Stimulated activated CD4-positive, alpha-beta T cell treated with anti-CD3 and anti-CD28 coated beads, Interleukin-12 subunit alpha, Interleukin-12 subunit beta, amount 100 ng/mL, for 24 hours (primary cell): ENCODE results near the gene MYO1E.
"Not testable (repeated sequence)": the region's sequence is repeated elsewhere in the genome, so short reads cannot be mapped to it uniquely, and the experiment has no call there.

Experiments
- DNase-seq, 2 experiments: peaks; one replicate each; pipeline ENCODE4 v3.0.0-alpha.2; 2020; ENCODE audit warnings: low read depth in 2 of 2

Gene MYO1E

DNA sequence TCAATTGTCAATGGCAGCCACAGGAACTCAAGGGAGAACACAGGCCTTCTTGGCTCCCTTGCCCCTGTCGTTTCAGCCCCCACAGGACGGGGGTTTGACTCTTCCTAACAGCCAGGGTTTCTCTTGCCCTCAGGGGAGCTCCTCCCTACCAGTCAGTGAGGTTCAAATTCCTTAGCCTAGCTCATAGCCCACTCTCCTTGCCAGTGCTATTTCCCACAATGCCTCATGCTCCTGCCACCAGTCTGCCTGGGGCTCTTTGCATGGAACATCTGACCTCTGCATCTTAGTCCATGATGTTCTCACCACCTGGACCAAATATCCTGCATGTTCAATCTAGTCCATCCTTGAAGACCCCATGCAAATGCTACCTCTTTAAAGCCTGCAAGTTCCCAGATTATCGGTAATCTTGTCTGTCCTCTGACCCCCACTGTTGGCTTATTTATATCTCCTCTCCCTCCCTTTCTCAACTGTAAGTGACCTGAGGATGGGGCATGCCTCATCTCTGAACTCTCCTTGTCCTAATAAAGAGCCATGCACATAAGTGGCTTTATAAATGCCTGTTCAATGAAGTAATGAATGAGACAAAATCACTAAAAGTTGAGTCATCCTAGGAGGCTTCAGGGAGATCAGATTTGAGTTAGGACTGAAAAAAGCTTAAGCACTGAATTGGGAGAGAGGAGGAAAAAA, 78.0 kb downstream of the MYO1E start:
- DNase-seq: no peak

DNA sequence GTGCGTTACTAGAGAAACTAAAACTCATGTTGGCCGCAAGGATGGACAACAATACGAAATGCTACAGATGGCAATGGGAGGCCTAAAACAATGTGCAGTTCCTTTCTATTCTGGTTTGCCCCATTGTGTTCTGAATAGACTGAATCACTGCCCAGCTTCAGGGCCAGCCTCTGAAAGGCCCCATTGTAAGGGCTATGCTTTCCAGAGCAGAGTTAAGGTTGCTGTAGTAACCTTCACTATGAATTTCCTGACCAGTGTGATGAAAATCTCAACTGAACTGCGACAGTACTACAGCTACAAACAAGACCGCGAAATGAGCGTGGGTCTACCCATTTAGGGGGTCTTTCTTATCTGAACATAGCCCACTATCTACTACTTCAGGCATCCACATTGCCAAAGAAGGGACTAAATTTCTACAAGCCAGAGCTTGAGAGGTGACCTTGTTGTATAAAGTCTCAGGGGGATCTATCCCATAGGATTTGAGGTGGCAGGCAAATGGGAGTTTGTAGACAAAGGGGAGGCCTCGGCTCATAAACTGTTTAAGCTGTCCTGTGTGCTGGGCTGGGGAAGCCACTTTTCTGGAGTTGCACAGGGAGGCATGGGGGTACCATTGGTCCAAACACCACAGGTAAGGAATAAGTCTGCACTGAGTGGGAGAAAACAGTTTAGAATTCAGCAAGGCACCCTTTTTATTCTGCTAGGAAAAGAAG, 80.1 kb downstream of the MYO1E start:
- no peak for DNase-seq

GRCh38 chr15:59291213-59291549, 81.5 kb downstream of the MYO1E start:
- DNase-seq: no peak

GRCh38 chr15:59290295-59291212, 82.1 kb downstream of the MYO1E start:
- no peak for DNase-seq

GRCh38 chr15:59289574-59289973, 83.1 kb downstream of the MYO1E start:
- no peak for DNase-seq

GRCh38 chr15:59283717-59284391, 88.8 kb downstream of the MYO1E start:
- DNase-seq: no peak

- DNase-seq: no peak
Observed at GRCh38 chr15:59282515-59283337, 89.9 kb downstream of the MYO1E start.

DNA sequence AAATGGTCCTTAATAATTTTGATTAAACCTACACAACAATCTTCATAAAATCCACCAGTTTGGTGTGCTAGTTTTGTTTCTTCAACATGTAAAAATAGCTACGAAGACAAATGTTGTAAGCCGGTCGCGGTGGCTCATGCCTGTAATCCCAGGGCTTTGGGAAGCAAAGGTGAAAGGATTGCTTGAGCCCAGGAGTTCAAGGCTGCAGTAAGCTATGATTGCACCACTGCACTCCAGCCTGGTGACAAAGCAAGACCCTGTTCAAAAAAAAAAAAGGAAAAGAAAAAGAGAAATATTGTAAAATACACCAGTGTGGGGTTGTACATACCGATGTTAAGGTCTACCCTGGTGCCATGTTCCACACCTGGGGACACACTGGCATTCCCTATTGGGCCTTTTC, 91.0 kb downstream of the MYO1E start:
- DNase-seq: no peak

- DNase-seq: no peak
Observed at GRCh38 chr15:59280855-59281254, 91.8 kb downstream of the MYO1E start.

GRCh38 chr15:59280292-59280691, 92.4 kb downstream of the MYO1E start:
- not testable (repeated sequence) for DNase-seq

- DNase-seq: no peak
Observed at GRCh38 chr15:59279023-59279422, 93.6 kb downstream of the MYO1E start.

DNA sequence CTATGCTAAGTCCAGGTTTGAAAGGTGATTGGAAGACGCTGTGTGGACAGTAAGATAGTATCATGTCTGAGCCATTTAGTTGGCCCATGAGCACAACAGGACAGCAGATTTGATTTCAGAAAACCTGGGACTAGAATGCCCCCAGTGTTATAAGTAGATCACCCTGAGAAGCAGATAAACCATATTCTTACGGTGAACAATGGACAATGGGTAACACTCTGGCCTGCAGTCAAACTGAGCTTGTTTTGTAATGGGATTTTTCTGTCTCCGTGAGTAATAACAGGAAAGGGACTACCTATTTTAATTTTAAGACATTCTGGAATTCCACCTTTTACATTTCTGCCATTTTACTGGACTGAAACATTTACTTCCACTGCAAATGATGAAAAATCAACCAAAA, 94.6 kb downstream of the MYO1E start:
- no peak for DNase-seq

DNA sequence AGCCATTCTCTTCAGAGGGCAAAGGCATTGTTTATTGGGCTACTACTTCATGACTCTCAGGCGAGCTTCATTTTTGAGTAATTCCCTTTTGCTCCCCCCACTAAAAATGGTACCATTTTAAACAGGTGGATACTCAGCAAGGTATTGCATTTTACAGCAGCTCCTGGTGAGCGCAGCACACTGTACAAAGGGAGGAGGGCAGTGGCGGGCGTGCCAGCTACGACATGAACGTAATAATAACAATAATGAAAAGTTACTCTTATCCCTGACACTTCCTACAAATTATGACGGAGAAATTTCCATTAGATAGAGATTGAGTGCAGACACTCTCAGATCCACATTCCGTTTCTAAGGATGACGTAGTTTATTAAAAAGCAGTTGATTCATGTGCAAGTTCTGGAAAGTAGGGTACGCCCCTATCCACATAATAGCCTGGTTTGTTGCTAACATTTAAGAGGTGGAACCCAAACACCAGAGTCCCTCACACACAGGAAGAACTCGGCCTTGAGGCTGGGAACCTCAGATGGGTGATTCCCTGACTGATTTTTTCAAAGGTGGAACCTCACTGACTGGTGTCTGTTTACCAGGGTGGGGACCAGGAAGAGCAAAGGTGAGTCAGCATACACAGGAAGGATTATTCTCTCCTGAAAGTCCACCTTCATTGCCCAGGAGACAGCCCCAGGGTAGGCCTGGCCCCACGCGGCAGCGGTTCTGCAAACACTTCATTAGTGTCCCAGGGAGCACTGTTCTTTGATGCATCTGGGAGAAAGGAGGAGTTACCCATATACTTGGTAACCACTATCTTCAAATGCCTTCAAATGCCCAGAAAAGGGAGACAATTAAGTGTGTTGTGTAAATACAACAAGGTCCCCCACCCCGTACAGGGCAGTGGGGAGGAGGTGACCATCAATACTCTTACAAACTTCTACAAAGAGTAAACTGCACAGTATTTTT, 96.2 kb downstream of the MYO1E start:
- no peak for DNase-seq

- DNase-seq: no peak
Observed at GRCh38 chr15:59274126-59274970, 98.3 kb downstream of the MYO1E start.

DNA sequence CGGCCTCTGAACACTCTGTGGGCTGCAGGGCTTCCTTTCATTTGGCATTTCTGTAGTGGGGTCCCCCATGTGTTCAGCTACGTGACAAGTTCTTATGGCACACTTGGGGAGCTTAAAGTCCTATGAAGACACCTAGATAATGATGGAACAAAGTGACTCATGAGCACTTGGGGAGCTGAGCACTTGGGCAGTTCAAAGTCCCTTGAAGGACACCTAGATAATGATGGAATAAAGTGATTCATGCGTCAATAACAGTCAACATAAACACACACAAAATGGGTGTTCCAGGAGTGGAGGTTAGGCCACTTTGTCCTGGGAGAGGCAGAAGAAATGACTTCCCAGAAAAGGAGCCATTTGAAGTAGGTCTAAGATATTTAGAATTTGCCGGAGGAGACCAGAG, 99.4 kb downstream of the MYO1E start:
- DNase-seq: no peak

- DNase-seq: no peak
Observed at GRCh38 chr15:59271595-59272201, 101.0 kb downstream of the MYO1E start.

GRCh38 chr15:59268852-59269407, 103.7 kb downstream of the MYO1E start:
- DNase-seq: no peak

DNA sequence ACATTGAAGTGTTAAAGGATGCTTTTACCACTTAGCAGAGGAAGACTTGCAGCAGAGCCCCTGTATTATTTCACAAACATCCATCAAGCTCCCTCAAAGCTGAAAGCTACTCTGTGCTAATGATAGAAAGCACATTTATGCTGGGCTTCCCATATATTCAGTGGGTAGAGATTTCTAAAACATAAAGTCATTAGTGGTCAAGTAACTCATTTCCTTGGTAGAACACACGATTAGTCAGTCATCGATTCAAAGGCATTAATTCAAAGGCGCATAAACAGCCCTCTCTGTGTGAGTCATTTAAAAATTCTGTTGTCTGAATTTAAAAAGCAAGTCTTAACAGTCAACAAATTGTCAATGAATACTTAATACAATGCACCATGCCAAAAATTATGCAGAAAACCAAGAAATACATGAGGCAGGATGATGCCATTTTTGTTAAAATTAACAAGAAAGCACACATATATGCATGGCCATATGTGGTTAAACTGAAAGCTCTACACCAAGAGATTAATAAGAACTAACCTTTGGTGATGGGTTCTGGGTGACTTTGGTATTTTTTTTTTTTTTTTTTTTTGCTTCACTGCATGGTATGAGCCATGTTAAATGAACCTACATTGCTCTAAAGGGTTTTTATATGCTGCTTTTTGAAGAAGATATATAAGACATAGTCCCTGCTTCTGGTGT, 104.4 kb downstream of the MYO1E start:
- no peak for DNase-seq
